Uterus (tissue), 4 donors: Measurements from ENCODE around the gene FAM53B. TPM values are rescaled to one million over a fixed set of nuclear protein-coding genes. Genes with fewer than 3 reads are reported as not detected.

Experiments used
- DNase-seq, 2 donors: peaks; one replicate each; pipeline ENCODE4 v3.0.0-alpha.2; 2019 to 2020
- H3K27ac ChIP-seq, 2 donors: fragments of 200-600 bp; sonication (generic); 1 replicate in 1 of 2; 2 replicates in 1 of 2; pipeline ENCODE4 v1.5.1; 2016 to 2018
- H3K27me3 ChIP-seq, 2 donors: fragments of 200-600 bp; sonication (generic); one replicate each; pipeline ENCODE4 v1.5.1; 2018 to 2019; ENCODE audit warnings: control low read depth in 1 of 2
- H3K36me3 ChIP-seq, 2 donors: fragments of 200-600 bp; sonication (generic); one replicate each; pipeline ENCODE4 v1.5.1; 2019; ENCODE audit warnings: control low read depth in 1 of 2
- H3K4me1 ChIP-seq, 2 donors: fragments of 200-600 bp; sonication (generic); one replicate each; pipeline ENCODE4 v1.5.1; 2018 to 2019; ENCODE audit warnings: control low read depth in 1 of 2
- H3K4me3 ChIP-seq, 2 donors: fragments of 200-600 bp; sonication (generic); 1 replicate in 1 of 2; 2 replicates in 1 of 2; pipeline ENCODE4 v1.5.1; 2018 to 2019; ENCODE audit warnings: mild to moderate bottlenecking in 1 of 2
- H3K9me3 ChIP-seq, 2 donors: fragments of 200-600 bp; sonication (generic); one replicate each; pipeline ENCODE4 v1.5.1; 2019; ENCODE audit warnings: control low read depth in 1 of 2
- POLR2A ChIP-seq, 2 donors: fragments of 450-650 bp; IDR thresholded peaks; one replicate each; pipeline ENCODE4 v1.6.1; 2016; ENCODE audit warnings: antibody characterized with exemption in 2 of 2, mild to moderate bottlenecking in 1 of 2, moderate library complexity in 1 of 2
- intact Hi-C: fragments of 100-400 bp; cut with DNase I; formaldehyde crosslinking; loops from one replicate; pipeline ENCODE4 v1.15.1; 2023; ENCODE audit warnings: low total_unique reads
- total RNA-seq, 4 donors: library from RNA; depleted of rRNA in 3 of 4; stranded (reverse); fragments of >200 nt in 3 of 4; gene quantifications; one replicate each; pipeline versions ENCODE4 v1.1.0 to v1.2.4, GENCODE V29; 2014 to 2023
- TF ChIP-seq, protein P1 (sequence below), 4 experiments: fragments of 200-600 bp in 2 of 4; fragments of 450-650 bp in 2 of 4; sonication (generic) in 2 of 4; IDR thresholded peaks; one replicate each; pipeline ENCODE4 v1.5.1; 2016 to 2019; ENCODE audit warnings: antibody characterized with exemption in 4 of 4, mild to moderate bottlenecking in 2 of 4, moderate library complexity in 1 of 4
- donor health status: DM: yes; HTN: yes; CAD: no.

Gene FAM53B
- total RNA-seq, 4 donors from 2014 or later = 10.9 to 94.3 (median 67.8) TPM

DNA sequence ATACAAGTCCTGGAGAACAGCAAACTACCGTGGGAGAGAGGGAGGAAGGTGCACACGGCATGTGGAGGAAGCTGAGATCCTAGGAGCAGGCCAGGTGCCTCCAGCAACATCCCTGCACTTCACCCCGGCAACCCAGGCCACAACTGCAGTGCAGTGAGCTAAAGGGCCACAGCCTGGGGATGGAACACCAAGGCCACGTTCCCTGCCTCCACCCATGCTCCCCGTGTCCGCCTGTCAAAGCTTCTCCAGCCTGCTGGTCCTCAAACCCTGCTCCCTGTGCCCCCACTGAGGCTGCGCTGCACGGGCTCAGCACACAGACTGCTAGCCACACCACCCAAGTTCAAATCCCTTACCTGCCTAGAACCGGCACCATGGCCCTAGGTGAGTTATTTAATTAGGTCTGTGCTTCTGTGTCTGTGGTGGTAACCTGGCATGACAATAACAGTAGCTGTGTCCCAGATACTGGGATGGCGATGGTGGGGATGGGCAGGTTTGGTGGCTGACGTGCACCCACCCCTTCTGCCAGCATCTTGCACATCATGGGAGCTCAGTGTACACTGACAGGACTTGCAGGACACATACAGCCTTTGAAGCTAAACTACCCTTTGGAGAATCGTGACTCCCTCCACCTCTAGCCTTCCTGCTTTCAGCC lies 85.5 kb downstream of the FAM53B start:
- Histone ChIP-seq H3K4me3 (no peak overlapping the region), H3K9me3 (no peaks in the 10 kb centered on the region), H3K36me3 (no peaks in the 10 kb centered on the region), H3K27me3 (no peaks in the 10 kb centered on the region), H3K27ac (peak overlapping the region in 1 of 2 donors; percentile 58), H3K4me1 (peaks cover 0 to under 1% of the 10 kb centered on the region in 2 donors)
- TF ChIP-seq, protein P1, sequence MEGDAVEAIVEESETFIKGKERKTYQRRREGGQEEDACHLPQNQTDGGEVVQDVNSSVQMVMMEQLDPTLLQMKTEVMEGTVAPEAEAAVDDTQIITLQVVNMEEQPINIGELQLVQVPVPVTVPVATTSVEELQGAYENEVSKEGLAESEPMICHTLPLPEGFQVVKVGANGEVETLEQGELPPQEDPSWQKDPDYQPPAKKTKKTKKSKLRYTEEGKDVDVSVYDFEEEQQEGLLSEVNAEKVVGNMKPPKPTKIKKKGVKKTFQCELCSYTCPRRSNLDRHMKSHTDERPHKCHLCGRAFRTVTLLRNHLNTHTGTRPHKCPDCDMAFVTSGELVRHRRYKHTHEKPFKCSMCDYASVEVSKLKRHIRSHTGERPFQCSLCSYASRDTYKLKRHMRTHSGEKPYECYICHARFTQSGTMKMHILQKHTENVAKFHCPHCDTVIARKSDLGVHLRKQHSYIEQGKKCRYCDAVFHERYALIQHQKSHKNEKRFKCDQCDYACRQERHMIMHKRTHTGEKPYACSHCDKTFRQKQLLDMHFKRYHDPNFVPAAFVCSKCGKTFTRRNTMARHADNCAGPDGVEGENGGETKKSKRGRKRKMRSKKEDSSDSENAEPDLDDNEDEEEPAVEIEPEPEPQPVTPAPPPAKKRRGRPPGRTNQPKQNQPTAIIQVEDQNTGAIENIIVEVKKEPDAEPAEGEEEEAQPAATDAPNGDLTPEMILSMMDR (IDR thresholded peaks at IDR 0.05) = no peak
- no peak for TF ChIP-seq POLR2A (IDR thresholded peaks at IDR 0.05)
- no peak for DNase-seq
- intact Hi-C loops = no loop called here

DNA sequence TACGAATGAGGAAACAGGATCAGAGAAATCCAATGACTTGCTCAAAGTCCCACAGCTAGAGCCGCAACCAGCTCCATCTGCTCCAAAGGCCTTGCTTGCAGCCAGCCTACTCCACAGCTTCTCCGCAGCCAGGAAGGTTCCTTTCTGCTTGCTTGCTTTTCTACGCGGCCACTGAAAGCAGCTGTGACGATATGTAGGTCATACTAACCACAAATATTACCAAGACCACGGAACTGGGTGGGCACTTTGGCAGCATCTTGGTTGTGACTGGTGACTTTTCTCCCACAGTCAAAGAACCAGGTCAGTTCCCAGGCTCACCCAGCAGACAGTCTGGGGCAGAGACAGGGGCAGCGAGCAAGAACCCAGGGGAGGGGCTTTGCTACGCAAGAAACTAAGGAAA lies 86.4 kb downstream of the FAM53B start:
- Histone ChIP-seq H3K27me3 (no peaks in the 10 kb centered on the region), H3K4me3 (no peak overlapping the region), H3K9me3 (no peaks in the 10 kb centered on the region), H3K27ac (peak overlapping the region; percentile 14 to 58), H3K36me3 (no peaks in the 10 kb centered on the region), H3K4me1 (no peaks in the 10 kb centered on the region)
- intact Hi-C loops = no loop called here
- no peak for DNase-seq
- TF ChIP-seq, protein P1 (IDR thresholded peaks at IDR 0.05) = no peak
- no peak for TF ChIP-seq POLR2A (IDR thresholded peaks at IDR 0.05)

DNA sequence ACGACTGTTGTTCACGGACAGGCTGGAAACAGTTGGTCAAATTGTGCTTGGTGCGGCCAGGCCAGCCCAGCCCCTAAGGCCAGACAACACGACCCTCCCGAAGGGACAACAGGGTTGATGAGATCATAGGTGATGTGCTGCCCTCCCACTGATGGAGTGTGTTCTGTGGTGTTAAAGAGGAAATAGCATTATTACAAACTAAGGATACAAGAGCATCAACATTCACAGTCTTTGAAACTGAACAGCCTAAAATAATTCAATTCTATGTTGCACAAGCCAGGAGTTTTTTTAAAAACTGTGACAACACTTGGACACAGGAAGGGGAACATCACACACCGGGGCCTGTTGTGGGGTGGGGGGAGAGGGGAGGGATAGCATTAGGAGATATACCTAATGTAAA lies 87.6 kb downstream of the FAM53B start:
- TF ChIP-seq, protein P1 (IDR thresholded peaks at IDR 0.05) = no peak
- no peak for TF ChIP-seq POLR2A (IDR thresholded peaks at IDR 0.05)
- intact Hi-C loops = no loop called here
- Histone ChIP-seq H3K36me3 (no peaks in the 10 kb centered on the region), H3K27me3 (no peaks in the 10 kb centered on the region), H3K4me3 (no peak overlapping the region), H3K27ac (no peak overlapping the region), H3K9me3 (no peaks in the 10 kb centered on the region), H3K4me1 (no peaks in the 10 kb centered on the region)
- DNase-seq = no peak

DNA sequence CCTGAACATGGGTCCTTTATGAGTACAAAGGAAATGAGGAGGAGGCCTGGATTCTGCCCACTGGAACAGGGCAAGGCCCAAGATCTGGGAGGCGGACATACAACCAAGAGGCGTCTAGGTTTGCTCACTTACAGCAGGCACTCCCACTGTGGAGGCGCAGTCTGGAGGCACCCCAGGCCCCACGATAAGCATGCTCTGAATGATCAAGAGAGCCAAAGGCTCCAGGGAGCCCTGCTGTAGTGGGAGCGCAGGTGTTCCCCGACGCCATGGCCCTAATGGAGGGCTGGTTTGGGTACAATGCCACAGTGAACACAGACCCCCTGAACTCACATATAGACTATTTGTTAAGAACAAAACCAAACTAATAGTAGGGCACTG lies 88.1 kb downstream of the FAM53B start:
- intact Hi-C loops = no loop called here
- Histone ChIP-seq H3K36me3 (no peaks in the 10 kb centered on the region), H3K27ac (no peak overlapping the region), H3K27me3 (no peaks in the 10 kb centered on the region), H3K4me3 (no peak overlapping the region), H3K9me3 (no peaks in the 10 kb centered on the region), H3K4me1 (no peaks in the 10 kb centered on the region)
- TF ChIP-seq, protein P1 (IDR thresholded peaks at IDR 0.05) = no peak
- no peak for TF ChIP-seq POLR2A (IDR thresholded peaks at IDR 0.05)
- DNase-seq = no peak

DNA sequence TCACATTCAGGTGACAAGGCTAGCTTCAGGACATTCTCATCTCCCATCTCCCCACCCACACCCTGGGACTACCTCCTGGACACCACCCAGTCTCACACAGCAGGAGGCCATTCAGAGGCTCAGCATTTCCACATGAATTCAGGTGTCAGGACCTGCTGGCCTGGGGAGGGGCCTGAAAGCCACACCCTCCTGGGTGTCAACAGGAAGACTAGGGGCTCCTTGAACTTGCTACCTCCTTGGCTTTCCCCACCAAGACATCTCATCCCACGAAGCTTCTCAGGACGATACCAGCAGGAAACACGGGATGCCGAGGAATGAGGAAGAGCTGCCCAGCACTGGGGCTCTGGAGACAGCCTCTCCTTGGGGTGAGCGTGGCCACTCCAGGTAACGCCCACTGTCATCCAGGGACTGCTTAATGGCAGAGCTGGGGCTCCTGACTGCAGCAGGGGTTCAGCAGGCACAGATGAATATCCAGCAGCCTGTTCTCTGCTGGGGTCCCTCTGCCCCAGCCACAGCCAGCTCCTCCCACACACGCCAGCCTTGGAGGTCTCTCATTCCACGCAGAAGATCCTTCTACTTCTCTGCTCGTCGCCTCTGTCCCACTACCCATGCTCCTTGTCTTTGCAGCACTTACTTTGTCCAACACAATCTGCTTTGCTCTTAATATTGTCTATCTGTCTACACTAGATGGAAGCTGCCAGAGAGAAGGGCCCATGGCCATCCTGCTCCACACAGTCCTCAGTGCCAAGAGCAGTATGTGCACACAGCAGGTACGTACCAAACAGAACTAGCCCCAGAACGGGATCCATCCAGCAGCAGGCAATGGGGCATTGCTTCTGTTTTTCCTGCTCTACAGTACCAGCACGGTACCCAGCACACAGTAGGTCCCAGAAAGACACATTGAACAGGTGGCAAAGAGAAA lies 88.7 kb downstream of the FAM53B start:
- intact Hi-C loops = no loop called here
- no peak for DNase-seq
- Histone ChIP-seq H3K4me3 (no peak overlapping the region), H3K27ac (peak overlapping the region in 1 of 2 donors; percentile 66), H3K9me3 (no peaks in the 10 kb centered on the region), H3K36me3 (no peaks in the 10 kb centered on the region), H3K4me1 (no peaks in the 10 kb centered on the region), H3K27me3 (no peaks in the 10 kb centered on the region)
- TF ChIP-seq, protein P1 (IDR thresholded peaks at IDR 0.05) = no peak
- TF ChIP-seq POLR2A (IDR thresholded peaks at IDR 0.05) = no peak
